HL-60/S4 treated with phorbol 12-myristate 13-acetate at 8.2 ng/mL for 4 days and 3 days (cell line): ENCODE measurements around the gene CRYBG3.

Source experiments
- in situ Hi-C: fragments of 300-500 bp; cut with MboI; formaldehyde crosslinking; loops from 2 replicates; pipeline ENCODE4 v1.15.0; 2022; ENCODE audit warnings: low sequenced_read_pairs

Gene CRYBG3

DNA sequence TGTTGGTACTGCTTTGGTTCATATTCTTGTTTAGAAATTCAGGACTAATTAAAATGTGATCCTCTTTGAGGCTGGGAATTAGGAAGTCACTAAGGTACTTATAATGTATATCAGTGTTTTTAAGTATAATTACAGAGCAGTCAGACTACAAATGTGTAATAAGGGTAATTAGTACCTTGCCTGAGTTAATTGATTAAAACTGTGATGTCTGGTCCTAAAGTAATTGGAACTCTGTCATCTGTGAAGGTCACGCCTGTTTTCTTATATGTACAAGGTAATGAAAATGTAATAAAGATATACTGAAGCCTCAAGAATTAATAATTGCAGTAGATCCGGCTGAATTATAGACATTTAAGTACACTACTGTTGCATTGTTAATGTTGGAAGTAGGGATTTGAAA, 117.6 kb downstream of the CRYBG3 start:
- in situ Hi-C loops: no loop called here

DNA sequence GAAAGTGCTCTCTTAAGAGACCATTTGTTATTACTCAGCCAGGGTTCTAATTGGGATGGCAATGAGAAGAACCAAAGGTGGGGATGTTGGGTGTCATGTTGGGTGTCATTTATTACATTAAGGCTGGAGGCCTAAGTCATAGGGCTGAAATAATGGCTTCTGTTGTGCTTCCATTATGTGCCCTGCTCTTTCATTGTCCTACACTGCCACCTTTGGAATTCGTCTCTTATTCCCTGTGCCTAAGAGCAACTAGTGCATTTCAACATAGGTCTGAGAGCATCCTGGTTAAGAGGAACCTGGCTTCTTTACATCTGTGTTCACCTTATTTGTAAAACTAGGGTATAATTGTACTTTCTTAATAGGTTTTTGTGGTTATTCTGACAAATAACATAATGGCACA, 118.2 kb downstream of the CRYBG3 start:
- in situ Hi-C loops: no loop called here

DNA sequence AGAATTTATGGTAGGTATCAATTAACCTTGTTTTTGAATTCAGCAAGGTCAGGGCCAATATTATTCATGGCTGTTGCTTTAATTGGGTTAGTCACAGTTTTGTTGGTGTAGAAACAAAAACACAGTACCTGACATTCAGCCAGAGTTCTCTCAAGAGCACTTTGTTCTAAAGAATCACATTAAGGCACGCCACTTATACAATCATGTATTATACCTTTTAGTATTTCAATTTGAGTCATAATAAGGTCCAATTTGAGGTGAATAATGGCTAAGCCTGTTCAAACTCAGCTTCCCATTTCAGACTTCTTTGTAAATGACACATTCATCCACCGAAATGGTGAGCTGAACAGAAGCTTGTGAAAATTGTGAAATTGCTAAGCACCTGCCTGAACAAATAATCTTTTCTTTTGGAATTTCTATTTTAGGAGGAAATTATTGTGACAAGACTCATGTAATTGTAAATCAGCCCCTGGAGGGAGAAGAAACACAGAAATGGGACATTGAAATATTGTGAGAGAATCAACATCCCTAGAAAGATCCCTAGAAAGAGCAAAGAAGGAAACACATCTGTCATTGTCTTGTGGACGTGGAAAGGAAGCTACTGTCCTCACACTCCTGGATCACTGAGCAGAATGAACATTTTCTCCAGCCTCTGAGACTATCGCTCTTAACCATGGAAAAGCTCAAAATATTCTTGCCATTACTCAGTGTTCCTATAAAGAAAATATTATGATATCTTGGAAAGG, 121.2 kb downstream of the CRYBG3 start:
- in situ Hi-C loops: no loop called here

DNA sequence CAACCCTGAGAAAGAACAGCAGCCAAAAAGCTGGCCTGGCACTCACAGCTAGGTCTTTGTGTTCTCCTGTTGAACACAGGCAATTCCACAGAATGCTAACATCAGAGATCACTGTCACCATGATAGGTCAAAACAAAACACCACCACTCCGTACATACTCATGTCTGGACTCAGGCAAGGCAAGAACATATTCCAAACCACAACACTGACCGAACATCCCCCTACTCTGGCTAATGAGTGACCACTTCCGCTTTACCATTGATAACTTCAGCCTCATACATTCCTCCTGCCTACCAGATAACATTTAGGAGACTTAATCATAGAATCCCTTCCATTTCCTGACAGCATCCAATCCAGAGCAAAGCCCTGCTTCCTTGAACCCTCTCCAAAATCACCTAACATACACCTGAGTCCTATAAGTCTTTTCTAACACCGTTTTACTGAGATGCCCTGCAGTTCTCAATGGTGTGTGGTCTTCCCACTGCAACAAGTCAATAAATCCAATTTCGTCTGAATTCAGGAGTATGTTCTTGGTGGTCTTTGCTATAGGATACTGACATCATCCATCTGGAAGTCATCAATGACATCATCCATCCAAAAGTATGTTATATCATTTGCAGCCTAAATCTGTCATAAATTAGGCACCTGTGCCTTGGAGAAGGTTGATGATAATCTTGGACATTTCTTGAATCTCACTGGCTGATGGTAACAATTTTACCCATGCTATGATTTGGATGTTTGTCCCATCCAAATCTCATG, 126.7 kb downstream of the CRYBG3 start:
- in situ Hi-C loops: no loop called here

DNA sequence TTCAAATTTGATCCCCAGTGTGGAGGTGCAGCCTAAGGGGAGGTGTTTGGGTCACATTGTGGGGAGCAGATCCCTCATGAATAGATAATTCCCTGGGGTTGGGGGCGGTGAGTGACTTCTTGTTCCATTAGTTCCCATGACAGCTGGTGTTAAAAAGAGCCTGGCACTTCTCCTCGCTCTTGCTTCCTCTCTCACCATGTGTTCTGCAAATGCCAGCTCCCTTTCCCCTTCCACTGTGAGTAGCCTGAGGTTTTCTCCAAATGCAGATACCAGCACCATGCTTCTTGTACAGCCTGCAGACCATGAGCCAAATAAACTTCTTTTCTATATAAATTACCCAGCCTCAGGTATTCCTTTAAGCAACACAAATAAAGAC, 127.3 kb downstream of the CRYBG3 start:
- in situ Hi-C loops: no loop called here

DNA sequence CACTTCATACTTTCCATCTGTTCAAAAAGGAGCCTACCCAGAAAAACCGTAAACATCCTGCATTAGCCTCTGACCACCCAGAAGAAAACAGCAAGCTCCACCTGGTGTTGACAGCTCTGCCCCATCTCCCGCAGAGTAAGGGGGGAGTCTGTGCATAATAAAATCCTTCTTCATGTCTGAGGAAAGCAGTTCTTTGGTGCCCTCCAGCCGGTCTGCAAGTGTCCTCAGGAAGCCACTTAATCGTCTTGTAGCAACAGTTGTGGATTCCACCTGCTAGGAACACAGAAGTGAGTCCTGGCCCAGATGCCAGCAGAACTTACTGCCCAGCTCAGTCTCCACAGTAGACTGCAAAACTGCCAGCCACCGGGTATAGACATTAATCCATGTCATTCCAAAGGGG, 127.9 kb downstream of the CRYBG3 start:
- in situ Hi-C loops: no loop called here

DNA sequence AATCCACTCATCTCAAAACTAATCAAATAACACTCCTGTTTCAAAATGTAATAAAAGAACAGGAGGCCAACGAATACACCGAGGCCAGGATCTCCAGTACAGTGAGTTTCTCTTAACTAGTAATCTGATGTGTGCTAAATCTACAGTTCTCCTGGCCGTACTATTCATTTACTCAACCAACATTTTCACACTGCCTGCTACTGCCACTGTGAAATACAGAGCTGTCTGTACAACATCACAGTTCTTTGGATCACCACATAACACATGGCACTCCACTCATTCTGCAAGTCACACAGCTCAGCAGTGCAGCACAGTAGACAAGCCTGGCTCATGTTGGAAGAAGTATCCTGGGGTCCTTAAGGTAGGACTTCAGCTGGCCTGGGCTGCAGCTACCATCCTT, 128.5 kb downstream of the CRYBG3 start:
- in situ Hi-C loops: no loop called here

DNA sequence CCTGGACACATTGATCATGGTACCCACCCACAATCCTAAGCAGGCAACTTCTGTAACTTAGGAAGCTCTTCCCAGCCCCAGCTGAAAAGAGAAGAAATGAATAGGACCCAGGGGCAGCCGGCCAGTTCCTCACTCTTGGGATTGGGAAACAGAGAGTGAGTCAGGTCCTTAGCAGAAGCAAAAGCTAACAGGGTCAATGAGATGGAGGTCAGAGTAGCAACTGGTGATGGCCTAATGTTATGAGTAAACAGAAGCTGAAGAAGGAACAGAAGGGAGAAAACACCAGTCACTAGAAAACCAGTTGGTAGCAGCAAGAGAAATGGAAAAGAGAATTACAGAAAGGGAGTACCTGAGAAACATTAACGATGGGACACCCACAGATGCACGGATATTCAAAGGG, 130.5 kb downstream of the CRYBG3 start:
- in situ Hi-C loops: no loop called here

DNA sequence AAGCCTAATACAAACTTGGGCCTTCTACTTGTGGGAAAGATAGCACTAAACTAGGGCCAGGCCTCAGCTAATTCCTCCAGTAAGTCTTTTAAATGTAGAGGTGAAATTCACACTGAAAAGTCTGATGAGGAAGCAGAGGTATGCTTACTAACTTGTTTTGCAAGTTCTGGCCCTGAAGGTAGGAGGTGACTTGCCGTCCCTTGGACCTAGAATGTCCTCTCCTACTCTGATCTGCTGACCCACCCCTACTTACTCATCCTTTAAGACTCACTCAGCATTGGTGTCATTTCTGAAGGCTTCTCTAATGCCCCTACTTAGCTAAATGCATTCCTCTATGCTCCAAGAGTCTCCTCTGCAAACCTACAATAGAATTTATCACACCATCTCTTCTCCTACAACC, 131.1 kb downstream of the CRYBG3 start:
- in situ Hi-C loops: no loop called here

DNA sequence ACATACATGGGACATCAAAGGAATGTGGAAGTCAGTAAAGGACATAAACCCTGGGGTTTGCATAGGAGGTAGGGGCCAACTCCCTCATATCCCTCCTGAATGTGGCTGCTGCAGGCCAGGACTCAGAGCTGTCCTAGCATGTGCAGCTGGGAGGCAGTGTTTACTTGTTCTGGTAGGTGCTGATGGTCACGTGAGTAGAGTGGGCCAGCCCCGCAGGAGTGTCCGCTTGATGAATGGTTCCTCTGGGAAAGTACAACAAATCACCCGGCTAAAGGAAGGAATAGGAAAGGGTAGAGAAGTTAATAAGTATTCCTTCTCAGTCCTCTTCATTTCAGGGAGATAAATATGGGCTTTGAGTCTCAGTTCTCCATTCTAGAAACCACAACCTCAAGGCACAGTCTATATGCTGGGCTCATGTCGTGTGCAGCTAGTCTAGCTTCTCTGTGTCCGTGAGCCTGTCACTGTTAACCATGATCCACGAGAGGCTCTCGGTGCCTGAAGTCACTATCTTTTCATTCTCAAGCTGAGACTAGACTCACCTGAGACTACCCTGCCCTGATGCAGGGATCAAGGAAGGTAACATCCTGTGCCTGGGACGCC, 132.5 kb downstream of the CRYBG3 start:
- in situ Hi-C loops: no loop called here

DNA sequence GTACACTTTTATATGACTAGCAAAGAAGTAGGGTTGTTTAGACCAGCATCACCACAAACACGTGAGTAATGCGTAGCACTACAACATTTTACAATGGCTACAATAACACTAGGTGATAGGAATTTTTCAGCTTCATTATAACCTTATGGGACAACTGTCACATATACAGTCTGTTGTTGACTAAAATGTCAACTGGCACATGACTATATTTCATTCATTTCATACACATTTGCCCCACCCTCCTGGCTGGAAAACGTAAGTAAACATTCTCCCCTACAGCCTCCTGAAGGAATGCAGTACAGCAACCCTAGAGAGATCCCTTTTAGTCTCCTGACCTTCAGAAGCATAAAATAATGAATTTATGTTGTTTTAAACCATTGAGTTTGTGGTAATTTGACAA, 134.2 kb downstream of the CRYBG3 start:
- in situ Hi-C loops: no loop called here

DNA sequence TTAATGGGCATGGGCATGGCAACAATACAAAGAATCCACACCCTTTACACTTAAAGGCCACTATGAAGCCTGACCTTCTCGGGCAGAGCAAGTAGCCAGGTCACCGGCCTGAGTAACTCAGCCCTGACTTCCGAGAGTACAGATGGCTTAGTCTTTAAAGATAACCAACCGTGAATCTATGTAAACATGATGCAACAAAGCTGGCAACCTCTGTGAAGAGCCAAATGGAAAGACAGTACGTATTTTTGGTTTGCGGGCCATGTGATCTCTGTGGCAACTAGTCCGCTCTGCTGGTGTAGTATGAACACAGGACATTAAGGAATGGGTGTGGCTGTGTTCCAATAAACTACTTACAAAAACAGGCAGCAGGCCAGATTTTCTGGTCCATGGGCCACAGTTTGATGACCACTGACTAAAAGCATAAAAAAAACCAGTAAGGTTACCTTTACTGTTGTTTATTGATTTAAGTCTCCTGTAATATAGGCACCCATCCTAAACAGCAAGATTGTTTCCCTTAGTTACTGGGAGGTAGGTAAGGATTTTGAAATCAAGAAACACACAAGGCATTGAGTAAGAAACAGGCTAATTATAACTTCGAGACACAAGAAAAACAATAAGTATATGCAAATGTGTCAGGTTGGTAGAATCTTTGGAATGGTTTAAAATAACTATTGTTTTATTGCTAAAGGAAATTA, 136.0 kb downstream of the CRYBG3 start:
- in situ Hi-C loops: no loop called here

DNA sequence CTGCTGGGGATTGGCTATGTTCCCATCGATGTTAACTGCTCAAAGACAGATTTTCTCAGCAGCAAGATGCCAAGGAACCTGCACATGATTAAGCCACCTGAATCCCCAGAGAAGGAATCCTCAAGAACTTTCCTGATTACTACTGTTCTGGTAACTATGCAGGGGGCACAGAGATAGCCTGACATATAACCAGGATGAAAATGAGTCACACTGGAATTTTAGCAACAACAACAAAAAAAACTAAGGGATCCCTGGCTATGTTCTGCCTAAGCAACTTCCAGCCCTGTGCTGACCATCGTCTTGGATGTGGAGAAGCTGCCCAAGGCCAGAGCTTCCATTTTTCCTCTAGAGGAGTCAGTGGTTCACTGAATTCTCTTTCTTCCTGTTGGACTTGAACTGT, 136.6 kb downstream of the CRYBG3 start:
- in situ Hi-C loops: no loop called here

DNA sequence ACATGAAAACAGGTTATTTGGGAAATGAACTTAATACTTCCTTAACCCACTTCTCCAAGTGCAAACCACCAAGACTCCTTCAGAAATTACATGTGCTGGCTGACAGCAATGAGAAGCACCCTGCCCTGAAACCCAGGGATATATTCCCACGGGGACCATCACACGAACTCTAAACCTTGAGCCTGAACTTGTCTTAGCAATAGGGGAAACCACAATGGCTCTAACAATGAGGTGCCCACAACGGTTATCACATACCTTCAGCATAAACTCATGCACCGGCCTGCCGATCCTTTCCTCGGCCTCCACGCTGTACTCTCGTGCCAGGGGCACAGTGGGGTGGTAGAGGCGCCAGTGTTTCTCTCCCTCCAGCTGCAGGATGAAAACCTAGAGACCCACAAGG, 137.0 kb downstream of the CRYBG3 start:
- in situ Hi-C loops: no loop called here

DNA sequence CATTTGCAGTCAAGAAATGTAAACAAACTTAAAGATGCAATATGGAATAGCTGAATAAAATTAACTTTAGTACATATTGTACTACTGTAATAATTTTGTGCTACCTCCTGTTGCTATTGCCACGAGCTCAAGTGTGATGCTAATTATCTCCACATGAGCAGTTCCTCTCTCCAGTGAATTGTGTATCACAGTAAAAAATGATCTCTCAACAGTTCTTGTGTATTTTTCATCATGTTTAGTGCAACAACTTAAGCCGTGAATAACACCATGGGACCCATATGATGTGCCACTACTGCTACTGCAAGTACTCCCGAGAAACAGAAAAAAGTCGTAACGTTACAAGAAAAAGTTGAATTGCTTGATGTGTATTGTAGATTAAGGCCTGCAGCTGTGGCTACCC, 138.1 kb downstream of the CRYBG3 start:
- in situ Hi-C loops: no loop called here

DNA sequence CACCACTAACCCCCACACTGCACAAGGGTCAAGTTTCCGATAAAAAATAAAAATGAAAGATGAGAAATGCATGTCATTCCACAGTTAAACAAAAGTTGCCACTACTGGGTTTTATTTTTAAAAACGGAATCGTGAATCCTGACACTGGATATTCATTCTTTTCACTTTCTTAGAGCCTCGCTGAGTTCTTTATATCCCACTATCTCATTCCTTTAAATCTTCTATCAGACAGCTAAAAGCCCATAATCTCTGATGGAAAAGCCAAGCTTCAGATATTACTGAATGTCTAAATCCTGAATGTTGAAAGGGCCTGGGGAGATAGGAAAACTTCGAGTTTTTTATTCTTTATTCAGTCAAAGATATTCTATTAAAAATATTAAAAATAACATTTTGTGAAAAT, 138.7 kb downstream of the CRYBG3 start:
- in situ Hi-C loops: no loop called here

DNA sequence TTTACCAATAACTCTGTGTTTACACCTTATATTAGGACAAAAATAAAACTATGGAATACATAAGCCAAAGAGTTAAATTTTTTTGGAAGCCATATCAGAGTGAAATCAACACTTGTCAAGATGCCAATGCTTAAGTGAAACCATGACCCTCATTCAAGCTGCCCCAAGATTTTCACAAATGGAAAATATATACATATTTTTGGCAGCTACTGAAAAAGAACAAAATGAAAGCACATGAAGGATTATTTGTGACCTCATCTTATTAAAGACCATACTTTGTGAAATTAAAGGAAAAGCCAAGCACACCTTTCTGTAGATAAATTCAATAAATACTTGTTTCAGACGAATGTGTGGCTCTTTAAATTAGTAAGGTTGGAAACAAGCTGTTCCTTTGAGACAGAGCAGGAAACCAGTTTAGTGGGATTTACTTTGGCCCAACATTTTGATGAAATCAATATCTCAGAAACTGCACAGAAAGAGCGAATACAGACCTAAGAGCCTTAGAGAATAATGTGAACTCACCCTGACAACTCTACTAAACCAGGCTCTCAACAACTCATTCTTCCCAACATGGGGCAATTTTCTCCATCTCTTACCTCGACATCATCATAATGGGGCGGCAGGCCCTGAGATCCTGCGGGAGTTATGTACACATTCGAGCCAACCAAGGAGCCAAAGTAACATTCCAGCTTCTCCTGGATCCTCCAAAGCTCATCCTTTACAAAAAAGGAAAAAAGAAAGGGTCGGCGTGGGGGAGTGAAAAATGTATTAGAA, 139.4 kb downstream of the CRYBG3 start:
- in situ Hi-C loops: no loop called here

DNA sequence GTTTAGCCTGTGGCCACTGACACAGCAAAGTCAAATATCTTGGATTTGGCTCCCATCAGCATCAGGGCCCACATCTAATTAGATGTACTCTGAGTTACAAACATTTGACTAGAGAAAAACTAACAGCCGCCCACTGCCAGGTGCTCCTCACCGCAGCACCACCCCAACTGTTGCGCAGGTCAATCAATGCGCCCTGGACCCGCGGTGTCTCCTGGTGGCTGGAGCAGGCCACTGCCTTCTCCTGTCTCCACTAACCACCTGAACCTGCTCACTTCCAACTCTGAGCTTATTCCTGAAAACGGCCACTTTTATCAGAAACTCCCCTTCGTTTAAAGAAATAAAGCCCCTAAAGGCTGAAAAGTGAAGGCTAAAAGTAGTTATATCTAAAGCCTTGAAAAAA, 146.2 kb downstream of the CRYBG3 start:
- in situ Hi-C loops: no loop called here

DNA sequence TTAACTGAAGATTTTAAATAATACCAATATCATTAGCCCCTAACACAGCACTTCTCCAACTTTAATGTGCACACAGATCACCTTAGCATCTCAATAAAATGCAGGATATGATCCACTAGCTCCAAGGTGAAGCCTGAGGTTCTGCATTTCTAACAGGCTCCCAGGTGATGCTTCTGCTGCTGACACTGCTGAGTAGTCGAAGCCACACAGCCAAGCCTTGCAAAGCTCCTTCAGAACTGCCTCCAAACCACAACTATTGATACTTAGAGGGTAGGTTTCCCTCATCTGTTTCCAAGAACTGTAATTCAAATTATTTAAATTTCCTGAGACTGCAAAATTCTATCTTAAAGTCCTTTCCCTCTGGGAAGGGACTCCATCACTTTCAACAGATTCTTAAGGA, 146.6 kb downstream of the CRYBG3 start:
- in situ Hi-C loops: no loop called here

DNA sequence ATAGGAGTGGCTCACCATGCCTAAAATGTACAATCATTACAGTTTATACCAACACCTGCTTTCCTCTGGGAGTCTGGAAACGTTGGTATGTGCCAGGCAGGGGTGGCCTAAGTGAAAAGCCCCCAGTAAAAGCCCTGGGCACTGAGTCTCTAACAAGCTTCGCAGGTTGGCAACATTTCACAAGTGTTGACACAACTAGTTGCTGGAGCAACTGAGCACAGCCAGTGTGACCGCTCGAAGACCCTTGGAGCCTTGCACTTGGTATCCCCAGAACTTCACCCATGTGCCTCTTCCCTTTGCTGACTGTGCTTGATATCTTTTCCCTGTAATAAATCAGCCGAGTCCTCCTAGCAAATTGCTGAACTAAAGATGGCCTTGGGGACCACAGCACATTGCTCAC, 147.7 kb downstream of the CRYBG3 start:
- in situ Hi-C loops: no loop called here

DNA sequence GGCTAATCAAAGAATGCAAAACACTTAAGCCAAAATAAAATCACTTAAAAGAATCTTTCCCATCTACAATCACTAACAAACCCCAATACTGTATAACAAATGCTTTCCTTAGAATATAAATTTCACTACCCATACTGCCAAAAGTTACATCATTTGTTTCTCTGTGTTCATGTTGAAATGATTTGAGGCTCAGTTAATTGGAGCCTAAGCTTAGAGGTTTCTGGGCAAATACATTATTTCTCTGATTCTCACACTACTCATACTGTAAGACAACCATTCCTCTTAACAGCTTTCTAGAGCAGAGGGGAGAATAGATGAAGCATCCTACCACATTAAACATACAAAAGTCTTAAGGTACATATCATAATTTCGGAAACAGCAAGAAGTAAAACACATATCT, 148.3 kb downstream of the CRYBG3 start:
- in situ Hi-C loops: no loop called here
